ENCODE measurements around the gene B3GALNT2. TPM values are rescaled to one million over a fixed set of nuclear protein-coding genes. Genes with fewer than 3 reads are reported as not detected.

Gene B3GALNT2
- polyA plus RNA-seq, 3 donors, result 8.9 to 11.8 (median 10.4) TPM

- no peak for TF ChIP-seq CTCF (IDR thresholded peaks at IDR 0.05)
These were observed 12.7 kb upstream of the B3GALNT2 start for GRCh38 chr1:235516862-235517446.

GRCh38 chr1:235515844-235516512 lies 11.7 kb upstream of the B3GALNT2 start:
- WGBS (ENCODE audit: insufficient coverage), result 100% methylated on average over 2 of the region's 5 CpGs
- peak overlapping the region; percentile 24 for H2AFZ ChIP-seq (ENCODE audit: insufficient read depth, low read depth, low read length, poor library complexity, severe bottlenecking)

More at GRCh38 chr1:235516862-235517446, 12.7 kb upstream of the B3GALNT2 start:
- no peak overlapping the region for H3K4me3 ChIP-seq (replicated peaks in 1 of 3; ENCODE audit: low read depth in 2 of 3, low read length in 3 of 3)
- no peak overlapping the region for H3K9ac ChIP-seq (ENCODE audit: insufficient read depth, low read length, poor library complexity, severe bottlenecking)
- Mint-ChIP-seq H3K4me3 (no peak overlapping the region), H3K27me3 (ENCODE audit: low read depth in 3 of 3) (peaks cover 0 to 3% (median 2%) of the 10 kb centered on the region in 3 donors), H3K4me1 (peaks cover 7% of the 10 kb centered on the region), H3K9me3 (no peaks in the 10 kb centered on the region), H3K27ac (no peak overlapping the region), H3K36me3 (no peaks in the 10 kb centered on the region)
- H3K9me3 ChIP-seq (replicated peaks in 1 of 2; ENCODE audit: control insufficient read depth in 1 of 2, insufficient read depth in 1 of 2, low read length in 2 of 2), result no peaks in the 10 kb centered on the region
- H3K27me3 ChIP-seq (ENCODE audit: control insufficient read depth in 2 of 2, insufficient read depth in 2 of 2, low read length in 2 of 2), result no peaks in the 10 kb centered on the region
- H3K27ac ChIP-seq (ENCODE audit: low read depth in 1 of 2, low read length in 2 of 2), result no peak overlapping the region
- H2AFZ ChIP-seq (ENCODE audit: insufficient read depth, low read depth, low read length, poor library complexity, severe bottlenecking), result no peak overlapping the region
- H3K79me2 ChIP-seq (ENCODE audit: insufficient read depth, low read length), result no peaks in the 10 kb centered on the region
- no peaks in the 10 kb centered on the region for H3K36me3 ChIP-seq (replicated peaks in 1 of 2; ENCODE audit: control insufficient read depth in 1 of 2, insufficient read depth in 2 of 2, low read length in 2 of 2)
- no peak for DNase-seq
- 90% methylated on average over 2 of the region's 6 CpGs for WGBS (ENCODE audit: insufficient coverage)
- intact Hi-C loops (cut with micrococcal nuclease), result loop anchor here in 1 of 2 donors (10.0 kb wide), 1 partner anchor 138 kb away; no protein-coding TSS in a partner anchor
- no peak overlapping the region for H3K4me2 ChIP-seq (replicated peaks; ENCODE audit: extremely low read depth, low read length, poor library complexity, severe bottlenecking)
- no peaks in the 10 kb centered on the region for H4K20me1 ChIP-seq (ENCODE audit: insufficient read depth, low read length)
- H3K4me1 ChIP-seq (ENCODE audit: control insufficient read depth in 1 of 2, insufficient read depth in 2 of 2, low read length in 2 of 2), result peaks cover 3 to 5% of the 10 kb centered on the region in 2 donors

More at GRCh38 chr1:235515844-235516512, 11.7 kb upstream of the B3GALNT2 start:
- Histone ChIP-seq H3K4me1 (ENCODE audit: control insufficient read depth in 1 of 2, insufficient read depth in 2 of 2, low read length in 2 of 2) (peaks cover 3 to 5% of the 10 kb centered on the region in 2 donors), H3K27me3 (ENCODE audit: control insufficient read depth in 2 of 2, insufficient read depth in 2 of 2, low read length in 2 of 2) (no peaks in the 10 kb centered on the region), H3K79me2 (ENCODE audit: insufficient read depth, low read length) (no peaks in the 10 kb centered on the region), H3K27ac (ENCODE audit: low read depth in 1 of 2, low read length in 2 of 2) (no peak overlapping the region), H3K9me3 (replicated peaks in 1 of 2; ENCODE audit: control insufficient read depth in 1 of 2, insufficient read depth in 1 of 2, low read length in 2 of 2) (no peaks in the 10 kb centered on the region), H4K20me1 (ENCODE audit: insufficient read depth, low read length) (no peaks in the 10 kb centered on the region), H3K4me2 (replicated peaks; ENCODE audit: extremely low read depth, low read length, poor library complexity, severe bottlenecking) (peak overlapping the region; percentile 2), H3K9ac (ENCODE audit: insufficient read depth, low read length, poor library complexity, severe bottlenecking) (no peak overlapping the region), H3K36me3 (replicated peaks in 1 of 2; ENCODE audit: control insufficient read depth in 1 of 2, insufficient read depth in 2 of 2, low read length in 2 of 2) (no peaks in the 10 kb centered on the region), H3K4me3 (replicated peaks in 1 of 3; ENCODE audit: low read depth in 2 of 3, low read length in 3 of 3) (peak overlapping the region in 1 of 3 experiments; percentile 13)
- intact Hi-C loops (cut with micrococcal nuclease), result loop anchor here in 1 of 2 donors (10.0 kb wide), 1 partner anchor 139 kb away; no protein-coding TSS in a partner anchor
- peaks cover 0 to 2% (median 1%) of the 10 kb centered on the region in 3 donors for H3K27me3 Mint-ChIP-seq (ENCODE audit: low read depth in 3 of 3)
- H3K4me1 Mint-ChIP-seq, result peaks cover 7% of the 10 kb centered on the region
- no peaks in the 10 kb centered on the region for H3K36me3 Mint-ChIP-seq
- H3K27ac Mint-ChIP-seq, result peak overlapping the region in 3 of 7 donors; percentile 29 to 50 (median 30)
- TF ChIP-seq CTCF (IDR thresholded peaks at IDR 0.05), result no peak
- no peak overlapping the region for H3K4me3 Mint-ChIP-seq
- DNase-seq, result peak; percentile 33 to 59 (median 36)
- no peaks in the 10 kb centered on the region for H3K9me3 Mint-ChIP-seq

Measured in CD14-positive monocyte (primary cell).